ENCODE data around the gene NARF.

DNA sequence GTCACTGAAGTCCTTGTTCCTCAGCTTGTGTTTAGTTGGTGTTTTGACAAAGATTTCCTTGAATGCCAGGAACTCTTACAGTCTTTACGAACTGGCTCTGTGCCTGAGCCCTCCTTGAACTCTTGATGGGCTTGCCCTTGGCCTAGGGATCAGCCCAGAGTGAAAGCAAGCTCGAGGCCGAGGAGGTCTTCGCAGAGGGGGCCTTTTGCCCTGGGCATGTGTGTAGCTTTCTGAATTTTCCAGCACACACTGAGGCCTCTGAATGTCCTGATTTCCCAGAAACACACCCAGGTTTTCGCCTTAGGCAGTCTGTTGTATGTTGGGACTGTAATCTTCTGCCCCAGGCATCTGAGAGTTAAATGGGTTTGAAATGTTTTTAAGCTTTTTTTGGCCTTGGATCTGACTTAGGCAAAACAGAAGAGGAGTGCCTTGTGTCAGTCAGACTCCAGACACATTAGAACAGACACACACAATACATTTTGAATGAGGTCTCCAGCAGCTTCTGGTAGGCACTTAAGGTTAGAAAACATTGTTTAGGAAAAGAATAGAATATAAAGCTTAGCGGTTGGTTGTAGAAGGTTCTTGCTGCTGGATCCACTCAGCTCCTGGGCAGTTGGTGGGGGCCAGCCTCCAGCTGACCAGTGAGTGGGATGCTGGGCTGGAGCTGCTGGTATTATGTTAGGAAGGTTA lies 78.1 kb downstream of the NARF start:
- TF ChIP-seq RNF2 (IDR thresholded peaks at IDR 0.05; ENCODE audit: borderline replicate concordance, low read depth), result no peak
- TF ChIP-seq, protein P1, sequence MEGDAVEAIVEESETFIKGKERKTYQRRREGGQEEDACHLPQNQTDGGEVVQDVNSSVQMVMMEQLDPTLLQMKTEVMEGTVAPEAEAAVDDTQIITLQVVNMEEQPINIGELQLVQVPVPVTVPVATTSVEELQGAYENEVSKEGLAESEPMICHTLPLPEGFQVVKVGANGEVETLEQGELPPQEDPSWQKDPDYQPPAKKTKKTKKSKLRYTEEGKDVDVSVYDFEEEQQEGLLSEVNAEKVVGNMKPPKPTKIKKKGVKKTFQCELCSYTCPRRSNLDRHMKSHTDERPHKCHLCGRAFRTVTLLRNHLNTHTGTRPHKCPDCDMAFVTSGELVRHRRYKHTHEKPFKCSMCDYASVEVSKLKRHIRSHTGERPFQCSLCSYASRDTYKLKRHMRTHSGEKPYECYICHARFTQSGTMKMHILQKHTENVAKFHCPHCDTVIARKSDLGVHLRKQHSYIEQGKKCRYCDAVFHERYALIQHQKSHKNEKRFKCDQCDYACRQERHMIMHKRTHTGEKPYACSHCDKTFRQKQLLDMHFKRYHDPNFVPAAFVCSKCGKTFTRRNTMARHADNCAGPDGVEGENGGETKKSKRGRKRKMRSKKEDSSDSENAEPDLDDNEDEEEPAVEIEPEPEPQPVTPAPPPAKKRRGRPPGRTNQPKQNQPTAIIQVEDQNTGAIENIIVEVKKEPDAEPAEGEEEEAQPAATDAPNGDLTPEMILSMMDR (IDR thresholded peaks at IDR 0.05), result no peak
- TF ChIP-seq, protein P2, sequence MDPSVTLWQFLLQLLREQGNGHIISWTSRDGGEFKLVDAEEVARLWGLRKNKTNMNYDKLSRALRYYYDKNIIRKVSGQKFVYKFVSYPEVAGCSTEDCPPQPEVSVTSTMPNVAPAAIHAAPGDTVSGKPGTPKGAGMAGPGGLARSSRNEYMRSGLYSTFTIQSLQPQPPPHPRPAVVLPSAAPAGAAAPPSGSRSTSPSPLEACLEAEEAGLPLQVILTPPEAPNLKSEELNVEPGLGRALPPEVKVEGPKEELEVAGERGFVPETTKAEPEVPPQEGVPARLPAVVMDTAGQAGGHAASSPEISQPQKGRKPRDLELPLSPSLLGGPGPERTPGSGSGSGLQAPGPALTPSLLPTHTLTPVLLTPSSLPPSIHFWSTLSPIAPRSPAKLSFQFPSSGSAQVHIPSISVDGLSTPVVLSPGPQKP (IDR thresholded peaks at IDR 0.05; ENCODE audit: low read depth, low read length), result no peak
- TF ChIP-seq, protein P3, sequence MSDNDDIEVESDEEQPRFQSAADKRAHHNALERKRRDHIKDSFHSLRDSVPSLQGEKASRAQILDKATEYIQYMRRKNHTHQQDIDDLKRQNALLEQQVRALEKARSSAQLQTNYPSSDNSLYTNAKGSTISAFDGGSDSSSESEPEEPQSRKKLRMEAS (IDR thresholded peaks at IDR 0.05), result no peak
- TF ChIP-seq KDM5A (IDR thresholded peaks at IDR 0.05), result no peak
- TF ChIP-seq EP300 (IDR thresholded peaks at IDR 0.05), result no peak
- TF ChIP-seq HDAC2 (IDR thresholded peaks at IDR 0.05), result no peak
- TF ChIP-seq RFX5 (IDR thresholded peaks at IDR 0.05), result no peak
- no peak for TF ChIP-seq CBX8 (IDR thresholded peaks at IDR 0.05)
